SU-DHL-6 (cell line): ENCODE data around the gene C3orf22.

ENCODE experiments used
- EZH2phosphoT487 ChIP-seq: fragments of 200-600 bp; sonication (generic), shearing (Covaris generic); conservative IDR thresholded peaks from 2 replicates; pipeline ENCODE4 v1.6.1; 2018; ENCODE audit warnings: mild to moderate bottlenecking, antibody characterized with exemption, low read length, moderate library complexity, mixed read lengths
- TF ChIP-seq, protein P1 (sequence below): fragments of 200-600 bp; sonication (generic); IDR thresholded peaks from one replicate; pipeline ENCODE4 v1.5.1; 2017; ENCODE audit warnings: antibody characterized with exemption, mild to moderate bottlenecking, low read length, moderate library complexity; ENCODE audit not compliant: insufficient read depth, poor library complexity, severe bottlenecking

- TF ChIP-seq, protein P1, sequence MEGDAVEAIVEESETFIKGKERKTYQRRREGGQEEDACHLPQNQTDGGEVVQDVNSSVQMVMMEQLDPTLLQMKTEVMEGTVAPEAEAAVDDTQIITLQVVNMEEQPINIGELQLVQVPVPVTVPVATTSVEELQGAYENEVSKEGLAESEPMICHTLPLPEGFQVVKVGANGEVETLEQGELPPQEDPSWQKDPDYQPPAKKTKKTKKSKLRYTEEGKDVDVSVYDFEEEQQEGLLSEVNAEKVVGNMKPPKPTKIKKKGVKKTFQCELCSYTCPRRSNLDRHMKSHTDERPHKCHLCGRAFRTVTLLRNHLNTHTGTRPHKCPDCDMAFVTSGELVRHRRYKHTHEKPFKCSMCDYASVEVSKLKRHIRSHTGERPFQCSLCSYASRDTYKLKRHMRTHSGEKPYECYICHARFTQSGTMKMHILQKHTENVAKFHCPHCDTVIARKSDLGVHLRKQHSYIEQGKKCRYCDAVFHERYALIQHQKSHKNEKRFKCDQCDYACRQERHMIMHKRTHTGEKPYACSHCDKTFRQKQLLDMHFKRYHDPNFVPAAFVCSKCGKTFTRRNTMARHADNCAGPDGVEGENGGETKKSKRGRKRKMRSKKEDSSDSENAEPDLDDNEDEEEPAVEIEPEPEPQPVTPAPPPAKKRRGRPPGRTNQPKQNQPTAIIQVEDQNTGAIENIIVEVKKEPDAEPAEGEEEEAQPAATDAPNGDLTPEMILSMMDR, result no peak
- no peak for TF ChIP-seq EZH2phosphoT487
Observed at GRCh38 chr3:126558336-126559071, at the start of gene C3orf22.
